ENCODE data around the gene ABHD17A.

The ABHD17A gene

DNA sequence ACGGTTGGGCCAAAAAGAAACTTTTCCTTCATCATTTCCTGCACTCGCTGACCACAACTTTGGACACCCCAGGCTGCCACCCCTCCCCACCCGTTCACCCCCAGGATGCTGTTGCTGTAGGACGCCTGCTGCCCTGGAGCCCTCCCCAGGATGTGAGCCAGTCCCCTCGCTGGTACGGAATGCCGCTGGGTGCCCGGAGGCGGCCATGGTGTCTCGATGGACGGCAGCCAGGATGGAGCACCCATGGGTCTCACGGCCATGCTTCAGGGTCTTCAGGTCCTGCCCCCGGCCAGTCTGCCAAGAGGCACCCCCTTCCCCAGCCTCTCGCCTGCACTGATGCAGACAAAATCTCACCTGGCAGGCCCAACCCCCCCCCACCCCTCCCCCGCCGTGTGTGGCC, 40.2 kb upstream of the ABHD17A start:
- in situ Hi-C loops (cut with HindIII; ENCODE audit: low pct_ligation_motif_present, low sequenced_read_pairs), result no loop called here
- no peak for DNase-seq
- Histone ChIP-seq H3K4me3 (ENCODE audit: low read depth, low read length) (no peak overlapping the region), H3K27me3 (replicated peaks) (no peaks in the 10 kb centered on the region), H3K27ac (no peak overlapping the region), H3K36me3 (replicated peaks) (peaks cover 33% of the 10 kb centered on the region)
- TF ChIP-seq, protein P1, sequence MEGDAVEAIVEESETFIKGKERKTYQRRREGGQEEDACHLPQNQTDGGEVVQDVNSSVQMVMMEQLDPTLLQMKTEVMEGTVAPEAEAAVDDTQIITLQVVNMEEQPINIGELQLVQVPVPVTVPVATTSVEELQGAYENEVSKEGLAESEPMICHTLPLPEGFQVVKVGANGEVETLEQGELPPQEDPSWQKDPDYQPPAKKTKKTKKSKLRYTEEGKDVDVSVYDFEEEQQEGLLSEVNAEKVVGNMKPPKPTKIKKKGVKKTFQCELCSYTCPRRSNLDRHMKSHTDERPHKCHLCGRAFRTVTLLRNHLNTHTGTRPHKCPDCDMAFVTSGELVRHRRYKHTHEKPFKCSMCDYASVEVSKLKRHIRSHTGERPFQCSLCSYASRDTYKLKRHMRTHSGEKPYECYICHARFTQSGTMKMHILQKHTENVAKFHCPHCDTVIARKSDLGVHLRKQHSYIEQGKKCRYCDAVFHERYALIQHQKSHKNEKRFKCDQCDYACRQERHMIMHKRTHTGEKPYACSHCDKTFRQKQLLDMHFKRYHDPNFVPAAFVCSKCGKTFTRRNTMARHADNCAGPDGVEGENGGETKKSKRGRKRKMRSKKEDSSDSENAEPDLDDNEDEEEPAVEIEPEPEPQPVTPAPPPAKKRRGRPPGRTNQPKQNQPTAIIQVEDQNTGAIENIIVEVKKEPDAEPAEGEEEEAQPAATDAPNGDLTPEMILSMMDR (IDR thresholded peaks at IDR 0.05; ENCODE audit: low read depth, low read length, missing control alignments), result no peak

DNA sequence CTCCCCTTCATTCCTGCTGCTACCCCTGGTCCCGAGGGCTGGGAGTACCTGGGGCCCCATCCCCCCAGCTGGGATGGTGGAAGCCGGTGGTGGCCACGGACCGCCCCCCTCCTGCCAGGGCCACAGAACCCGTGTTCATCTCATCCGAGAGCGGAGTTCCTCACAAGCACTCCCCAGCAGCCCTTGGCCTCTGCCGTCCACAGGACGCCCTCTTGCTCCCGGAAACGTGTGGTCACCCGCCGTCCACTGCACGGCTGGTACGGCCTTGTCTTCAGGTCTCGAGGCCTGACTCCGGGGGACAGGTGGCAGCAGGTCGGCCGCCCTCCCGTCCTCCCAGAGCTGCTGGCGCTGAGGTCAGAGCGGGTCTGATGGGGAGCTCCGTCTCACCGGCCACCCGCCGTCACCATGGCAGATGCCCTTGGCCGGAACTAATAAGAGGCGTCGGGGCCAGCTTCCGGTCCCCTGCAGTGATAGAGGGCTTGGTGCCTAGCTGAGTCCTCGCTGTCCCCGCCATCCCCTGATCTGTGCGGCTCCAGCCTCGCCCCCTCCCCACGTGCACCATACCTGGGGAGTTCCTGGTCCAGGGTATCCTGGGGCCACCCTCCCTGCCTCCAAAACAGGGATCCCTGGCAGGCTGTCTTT, 39.1 kb upstream of the ABHD17A start:
- in situ Hi-C loops (cut with HindIII; ENCODE audit: low pct_ligation_motif_present, low sequenced_read_pairs), result no loop called here
- no peak overlapping the region for H3K4me3 ChIP-seq (ENCODE audit: low read depth, low read length)
- TF ChIP-seq, protein P1 (IDR thresholded peaks at IDR 0.05; ENCODE audit: low read depth, low read length, missing control alignments), result no peak
- peaks cover 42% of the 10 kb centered on the region for H3K36me3 ChIP-seq (replicated peaks)
- no peaks in the 10 kb centered on the region for H3K27me3 ChIP-seq (replicated peaks)
- H3K27ac ChIP-seq, result no peak overlapping the region
- DNase-seq, result no peak

DNA sequence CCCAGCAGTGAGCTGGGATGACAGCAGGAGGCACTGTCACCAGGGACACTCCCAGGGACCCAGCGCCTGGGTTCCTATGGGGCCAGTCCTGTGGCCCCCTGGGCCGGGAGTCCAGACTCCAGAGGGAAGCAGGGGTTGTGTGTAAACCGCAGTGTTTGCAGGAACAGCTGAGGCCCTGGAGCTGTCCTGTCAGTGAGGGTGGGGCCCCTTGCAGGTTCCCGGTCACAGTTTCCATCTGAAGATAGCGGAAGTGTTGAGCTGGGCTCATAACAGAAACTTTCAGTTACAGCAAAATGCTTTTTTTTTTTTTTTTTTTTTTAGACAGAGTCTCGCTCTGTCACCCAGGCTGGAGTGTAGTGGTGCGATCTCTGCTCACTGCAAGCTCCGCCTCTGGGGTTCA, 38.0 kb upstream of the ABHD17A start:
- Histone ChIP-seq H3K27ac (no peak overlapping the region), H3K36me3 (replicated peaks) (peaks cover 48% of the 10 kb centered on the region), H3K27me3 (replicated peaks) (no peaks in the 10 kb centered on the region), H3K4me3 (ENCODE audit: low read depth, low read length) (no peak overlapping the region)
- DNase-seq, result no peak
- in situ Hi-C loops (cut with HindIII; ENCODE audit: low pct_ligation_motif_present, low sequenced_read_pairs), result no loop called here
- TF ChIP-seq, protein P1 (IDR thresholded peaks at IDR 0.05; ENCODE audit: low read depth, low read length, missing control alignments), result no peak

DNA sequence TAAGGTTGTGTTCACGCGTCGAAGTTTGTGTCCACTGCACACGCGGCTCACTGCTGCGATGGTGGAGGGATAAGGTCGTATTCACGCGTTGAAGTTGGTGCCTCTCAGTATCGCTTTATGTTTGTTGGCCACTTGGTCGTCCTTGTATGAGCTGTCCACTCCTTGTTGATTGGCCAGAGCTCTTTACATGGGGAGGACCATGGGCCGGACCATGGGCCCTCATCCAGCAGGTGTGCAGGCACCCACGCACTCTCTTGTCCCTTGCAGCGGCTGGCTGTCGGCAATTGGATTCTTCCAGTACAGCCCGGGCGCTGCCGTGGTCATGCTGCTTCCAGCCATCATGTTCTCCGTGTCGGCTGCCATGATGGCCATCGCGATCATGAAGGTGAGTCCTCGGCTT, 37.5 kb upstream of the ABHD17A start:
- in situ Hi-C loops (cut with HindIII; ENCODE audit: low pct_ligation_motif_present, low sequenced_read_pairs), result no loop called here
- no peak overlapping the region for H3K27ac ChIP-seq
- H3K4me3 ChIP-seq (ENCODE audit: low read depth, low read length), result no peak overlapping the region
- H3K36me3 ChIP-seq (replicated peaks), result peaks cover 54% of the 10 kb centered on the region
- no peaks in the 10 kb centered on the region for H3K27me3 ChIP-seq (replicated peaks)
- no peak for DNase-seq
- TF ChIP-seq, protein P1 (IDR thresholded peaks at IDR 0.05; ENCODE audit: low read depth, low read length, missing control alignments), result no peak

DNA sequence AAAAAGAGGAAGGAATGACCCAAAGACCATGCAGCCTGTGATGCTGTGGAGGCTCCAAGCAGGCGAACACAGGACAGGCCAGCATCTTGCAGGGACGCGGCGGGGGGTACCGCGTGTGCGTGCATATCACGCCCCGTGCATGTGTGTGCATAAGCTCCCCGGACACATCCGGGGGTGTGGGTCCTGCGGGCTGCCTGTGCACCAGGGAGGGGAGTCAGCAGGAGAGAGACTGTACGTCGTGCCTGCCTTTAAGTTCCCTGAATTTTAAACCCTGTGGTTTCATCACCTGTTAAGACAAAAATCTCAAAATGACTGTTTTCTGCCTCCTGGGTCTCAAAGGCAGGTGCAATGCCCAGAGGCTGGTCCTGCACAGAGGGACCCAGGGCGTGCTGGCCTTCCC, 36.5 kb upstream of the ABHD17A start:
- in situ Hi-C loops (cut with HindIII; ENCODE audit: low pct_ligation_motif_present, low sequenced_read_pairs), result no loop called here
- Histone ChIP-seq H3K36me3 (replicated peaks) (peaks cover 56% of the 10 kb centered on the region), H3K4me3 (ENCODE audit: low read depth, low read length) (no peak overlapping the region), H3K27ac (no peak overlapping the region), H3K27me3 (replicated peaks) (no peaks in the 10 kb centered on the region)
- TF ChIP-seq, protein P1 (IDR thresholded peaks at IDR 0.05; ENCODE audit: low read depth, low read length, missing control alignments), result no peak
- no peak for DNase-seq

DNA sequence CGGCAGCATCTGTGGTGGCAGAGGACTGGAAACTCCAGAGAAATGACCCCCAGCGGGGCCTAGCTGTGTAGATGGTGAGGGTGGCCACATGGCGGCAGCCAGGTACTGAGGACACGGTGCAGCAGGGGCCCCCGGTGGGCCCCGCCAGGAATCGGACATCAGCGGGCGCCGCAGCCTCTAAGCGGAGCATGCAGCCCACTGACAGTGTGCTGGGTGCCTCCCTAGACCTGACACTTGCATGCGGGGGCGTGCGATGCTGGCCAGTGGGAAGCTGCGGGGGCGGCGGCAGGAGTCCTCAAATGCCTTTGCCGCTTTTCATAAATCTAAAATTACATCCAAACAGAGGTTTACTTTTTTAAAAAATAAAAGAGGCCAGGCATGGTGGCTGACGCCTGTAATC, 36.0 kb upstream of the ABHD17A start:
- TF ChIP-seq, protein P1 (IDR thresholded peaks at IDR 0.05; ENCODE audit: low read depth, low read length, missing control alignments), result no peak
- in situ Hi-C loops (cut with HindIII; ENCODE audit: low pct_ligation_motif_present, low sequenced_read_pairs), result no loop called here
- Histone ChIP-seq H3K36me3 (replicated peaks) (peaks cover 56% of the 10 kb centered on the region), H3K27ac (no peak overlapping the region), H3K4me3 (ENCODE audit: low read depth, low read length) (no peak overlapping the region), H3K27me3 (replicated peaks) (no peaks in the 10 kb centered on the region)
- no peak for DNase-seq

Data from brain microvascular endothelial cell (primary cell).